Activated T-helper 1 cell treated with anti-CD3 and anti-CD28 coated beads, Interleukin-2, amount 50 U/mL, for 16 hours (primary cell): ENCODE results near the gene C19orf18.
A peak's percentile ranks its signal among the peaks of the same experiment; 100 is the strongest.

Source experiments
- DNase-seq, 2 donors: peaks; one replicate each; pipeline ENCODE4 v3.0.0-alpha.2; 2020; ENCODE audit warnings: low read depth in 1 of 2, low spot score in 1 of 2

C19orf18 gene

DNA sequence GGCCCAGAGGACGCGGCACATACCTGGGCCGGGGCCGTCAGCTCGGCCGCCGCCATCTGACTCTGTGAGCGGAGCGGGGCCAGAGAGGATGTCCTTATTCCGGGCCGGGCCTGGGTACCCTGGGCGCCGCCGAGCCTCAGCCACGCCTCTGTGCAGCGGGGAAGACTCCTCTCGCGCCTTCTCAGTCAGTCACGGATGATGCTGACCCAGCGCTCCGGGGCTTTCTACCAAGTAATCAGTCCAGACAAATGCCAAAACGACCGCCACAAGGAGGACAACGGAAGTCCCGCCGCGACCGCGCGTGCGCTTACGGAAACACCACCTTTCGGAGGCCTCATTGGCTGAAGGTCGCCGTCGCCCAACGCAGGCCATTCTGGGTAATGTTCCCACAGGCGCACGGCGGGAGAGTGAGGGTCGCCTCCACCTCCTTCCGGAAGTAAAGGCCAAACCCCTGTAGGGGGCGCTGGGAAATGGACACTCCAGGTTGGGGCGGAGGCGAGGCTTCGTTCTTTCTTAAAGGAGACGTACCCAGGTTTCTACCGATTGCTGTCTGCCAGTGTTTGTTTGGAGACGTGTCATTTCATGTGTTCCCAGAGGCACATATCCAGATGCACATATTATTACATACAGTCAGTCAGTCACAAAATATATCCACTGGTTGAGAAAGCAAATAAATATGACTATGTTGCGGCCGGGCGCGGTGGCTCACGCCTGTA is 26.8 kb downstream of the C19orf18 start, which contains the start of gene ZNF256:
Gene ZNF256, minus strand, starts transcription at position 288 of the 716 bp plus-strand sequence. Its CDS starts 232 bp downstream, at position 56.
- peak; percentile 77 to 80 for DNase-seq

DNA sequence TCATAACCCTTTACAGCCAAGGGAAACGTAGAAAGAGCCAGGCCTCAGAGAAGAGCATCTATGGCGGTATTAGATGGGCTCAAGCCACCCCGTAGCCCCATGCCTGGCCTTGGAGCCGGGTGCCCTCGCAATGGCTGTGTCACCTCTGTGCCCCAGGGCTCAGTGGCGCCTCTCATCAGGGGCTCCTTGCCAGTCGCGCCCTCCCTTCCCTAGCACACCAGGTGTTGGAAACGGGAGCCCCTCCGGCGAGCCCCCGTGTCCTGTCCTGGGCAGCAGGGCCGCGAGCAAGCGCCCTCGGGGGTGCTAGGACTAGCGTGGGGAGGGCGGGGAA is 27.3 kb downstream of the C19orf18 start:
- no peak for DNase-seq

DNA sequence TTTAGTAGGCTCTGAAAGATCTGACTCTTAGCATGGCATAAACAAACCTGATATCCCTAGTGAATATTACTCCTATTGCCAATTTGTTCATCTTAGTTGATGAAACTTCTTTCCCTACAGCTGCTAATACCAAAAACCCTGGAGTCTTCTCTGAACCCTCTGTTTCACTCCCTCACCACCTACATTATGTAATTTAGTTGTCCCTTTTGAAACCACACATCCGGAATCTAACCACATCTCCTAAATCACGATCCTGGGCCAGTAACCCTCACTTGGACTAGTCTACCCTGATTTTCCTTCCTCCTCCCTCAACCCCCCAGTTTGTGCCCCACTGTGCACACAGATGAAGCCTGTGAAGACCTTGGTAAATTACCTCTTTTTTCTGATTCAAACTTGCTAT is 28.0 kb downstream of the C19orf18 start:
- no peak for DNase-seq

DNA sequence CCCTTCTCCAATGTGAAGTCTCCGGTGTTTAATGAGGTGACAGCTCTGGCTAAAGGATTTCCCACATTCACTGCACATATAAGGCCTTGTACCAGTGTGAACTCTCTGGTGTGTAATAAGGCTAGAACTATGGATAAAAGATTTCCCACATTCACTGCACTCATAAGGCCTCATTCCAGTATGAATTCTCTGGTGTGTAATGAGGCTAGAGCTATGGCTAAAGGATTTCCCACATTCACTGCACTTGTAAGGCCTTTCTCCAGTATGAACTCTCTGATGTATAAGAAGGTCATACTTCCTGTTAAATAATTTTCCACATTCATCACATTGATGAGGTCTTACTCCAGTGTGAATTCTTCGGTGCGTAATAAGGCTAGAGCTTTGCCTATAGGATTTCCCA is 32.7 kb downstream of the C19orf18 start:
- no peak for DNase-seq

DNA sequence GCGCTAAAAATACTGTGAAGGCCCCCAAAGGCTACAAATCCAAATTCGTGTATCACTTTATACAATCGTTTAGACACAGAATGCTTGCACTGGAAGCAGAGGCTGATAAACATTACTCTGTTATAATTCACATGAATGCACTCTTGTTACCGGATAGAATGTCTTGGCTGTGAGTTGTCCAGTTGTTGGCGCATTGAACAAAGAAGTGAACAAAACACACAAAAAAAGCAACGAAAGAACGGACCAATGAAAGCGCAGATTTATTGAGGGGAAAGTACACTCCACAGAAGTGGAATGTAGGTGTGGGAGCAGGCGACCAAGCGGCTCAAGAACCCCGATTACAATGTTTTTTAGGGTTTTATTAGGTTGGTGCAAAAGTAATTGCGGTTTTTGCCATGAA is 38.6 kb downstream of the C19orf18 start:
- DNase-seq, result no peak

DNA sequence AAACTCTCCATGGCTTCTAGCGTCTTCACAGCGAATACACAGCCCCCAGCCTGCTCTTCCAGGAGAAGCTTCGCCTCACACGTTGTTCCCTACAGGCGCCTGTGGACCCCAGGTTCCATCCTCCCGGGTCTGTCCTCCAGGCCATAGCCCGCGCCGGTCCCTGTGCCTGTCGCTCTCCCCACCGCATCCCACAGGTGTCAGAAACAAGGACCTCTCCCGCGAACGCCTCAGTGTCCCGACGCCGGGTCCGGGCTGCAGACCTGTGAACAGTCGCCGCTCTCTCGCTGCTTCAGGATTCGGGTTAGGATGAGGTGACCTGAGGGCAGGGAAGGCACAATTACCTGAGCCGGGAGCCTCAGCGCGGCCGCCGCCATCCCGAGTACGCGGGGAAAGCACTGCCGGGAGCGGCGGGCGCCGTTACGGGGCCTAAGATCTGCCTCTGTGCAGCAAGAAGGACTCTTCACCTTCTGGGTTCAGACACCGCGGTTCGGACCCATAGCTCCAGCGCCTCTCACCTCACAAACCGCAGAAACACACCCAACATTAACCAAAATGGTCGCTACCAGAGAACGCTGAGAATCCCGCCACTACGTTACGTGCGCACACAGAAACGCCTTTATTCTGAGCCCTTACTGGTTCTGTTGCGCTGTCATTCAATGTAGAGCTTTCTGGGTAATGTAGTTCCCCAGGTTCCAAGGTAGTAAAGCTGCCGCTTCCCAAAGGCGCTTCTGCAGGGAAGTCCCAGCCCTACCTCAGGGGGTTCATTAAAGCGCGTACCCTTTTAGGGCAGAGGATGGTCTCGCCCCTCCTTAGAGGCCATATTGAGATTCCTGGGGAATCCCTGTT is 39.3 kb downstream of the C19orf18 start, which contains the start of gene ZNF418:
Gene ZNF418, minus strand, starts transcription at position 583 of the 846 bp plus-strand sequence. CDS start 1,580 bp downstream, outside the sequence.
- peak in 1 of 2 donors; percentile 17 for DNase-seq

DNA sequence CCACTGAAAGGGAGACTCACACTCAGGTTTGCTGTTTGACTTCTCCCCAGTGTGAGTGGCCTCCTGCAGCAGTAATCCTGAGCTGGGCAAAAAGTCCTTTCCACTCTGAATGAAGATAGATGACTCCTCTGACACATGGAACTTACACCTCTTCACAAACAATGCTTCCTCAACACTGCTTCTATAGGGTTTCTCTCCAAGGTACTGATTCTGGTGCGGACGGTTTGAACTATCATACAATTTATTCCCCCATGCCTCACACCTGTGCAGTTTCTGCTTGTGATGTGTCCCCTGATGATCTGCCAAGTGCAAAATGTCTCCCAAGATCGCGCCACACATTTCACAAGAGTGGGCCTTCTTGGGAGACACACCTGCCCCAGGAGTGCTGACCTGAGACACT is 46.7 kb downstream of the C19orf18 start:
- DNase-seq, result no peak

DNA sequence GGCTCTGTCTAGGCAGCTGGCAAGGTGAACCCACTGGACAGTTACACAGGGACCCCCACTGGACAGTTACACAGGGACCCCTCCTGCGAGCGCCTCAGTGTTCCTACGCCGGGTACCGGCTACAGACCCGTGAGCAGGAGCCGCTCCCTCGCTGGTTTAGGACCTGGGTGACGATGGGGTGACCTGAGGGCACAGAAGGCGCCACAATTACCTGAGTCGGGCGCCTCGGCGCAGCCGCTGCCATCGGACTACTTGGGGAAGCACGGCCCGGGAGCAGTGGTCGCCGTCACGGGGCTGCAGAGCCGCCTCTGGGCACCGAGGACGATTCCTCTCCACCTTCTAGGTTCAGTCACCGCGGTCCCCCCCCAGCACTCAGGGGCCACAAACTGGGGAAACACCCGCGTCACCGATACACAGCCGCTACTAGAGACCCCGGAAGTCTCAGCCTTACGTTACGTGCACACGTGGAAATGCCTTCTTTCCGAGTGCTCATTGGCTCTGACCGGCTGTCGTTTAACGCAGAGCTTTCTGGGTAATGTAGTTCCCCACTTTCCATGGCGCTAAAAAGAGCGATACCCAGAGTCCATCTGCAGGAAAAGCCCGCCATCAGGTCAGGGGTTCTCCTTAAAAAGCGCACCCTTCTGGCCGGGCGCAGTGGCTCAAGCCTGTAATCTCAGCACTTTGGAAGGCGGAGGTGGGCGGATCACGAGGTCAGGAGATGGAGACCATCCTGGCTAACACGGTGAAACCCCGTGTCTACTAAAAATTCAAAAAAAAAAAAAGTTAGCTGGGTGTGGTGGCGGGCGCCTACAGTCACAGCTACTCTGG is 58.0 kb downstream of the C19orf18 start, which contains the start of gene ZNF417:
Gene ZNF417, minus strand, starts transcription at position 425 of the 828 bp plus-strand sequence. Its CDS starts 181 bp downstream, at position 244.
- peak; percentile 59 to 78 for DNase-seq

DNA sequence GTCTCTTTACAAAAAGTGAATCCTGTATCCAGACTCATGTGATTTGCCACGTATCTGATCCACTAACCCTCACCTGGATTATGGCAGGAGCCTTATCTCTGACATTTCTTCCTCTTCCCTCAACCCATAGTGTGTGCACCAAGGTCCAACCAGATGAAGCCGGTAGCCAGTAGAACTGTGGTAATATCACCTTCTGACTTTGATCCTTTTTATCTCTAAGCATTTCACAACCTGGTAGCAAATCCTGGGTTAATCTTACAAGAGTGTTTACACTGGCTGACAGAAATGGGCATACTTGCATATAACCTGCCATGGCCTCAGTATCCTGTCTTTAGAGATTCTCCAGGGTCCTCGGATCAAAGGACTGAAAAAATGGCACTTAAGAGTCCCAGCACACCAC is 59.8 kb downstream of the C19orf18 start:
- DNase-seq, result no peak
